H9 (cell line): Measurements from ENCODE around the gene MATN1. TPM values are rescaled to one million over a fixed set of nuclear protein-coding genes. Genes with fewer than 3 reads are reported as not detected.

ENCODE experiments used
- DNase-seq: peaks from one replicate; pipeline ENCODE4 v3.0.0-alpha.2; 2017
- H2AFZ ChIP-seq: one replicate; pipeline ENCODE4 v1.6.1; 2013; ENCODE audit warnings: mild to moderate bottlenecking, low read length, control low read depth, moderate library complexity
- H2AK5ac ChIP-seq: 2 replicates; pipeline ENCODE4 v1.6.1; 2013; ENCODE audit warnings: low read length, control low read depth, mixed read lengths; ENCODE audit not compliant: insufficient read length
- H2BK120ac ChIP-seq: one replicate; pipeline ENCODE4 v1.6.1; 2013; ENCODE audit warnings: low read depth, mild to moderate bottlenecking, low read length, control low read depth, inconsistent platforms; ENCODE audit not compliant: poor library complexity, severe bottlenecking
- H2BK12ac ChIP-seq: 2 replicates; pipeline ENCODE4 v1.6.1; 2013; ENCODE audit warnings: low read length, control low read depth, mixed read lengths, low read depth; ENCODE audit not compliant: insufficient read length
- H2BK15ac ChIP-seq: 2 replicates; pipeline ENCODE4 v1.6.1; 2013; ENCODE audit warnings: low read depth, low read length, control low read depth
- H2BK20ac ChIP-seq: one replicate; pipeline ENCODE4 v1.6.1; 2013; ENCODE audit warnings: low read depth, mild to moderate bottlenecking, low read length, control low read depth, inconsistent platforms; ENCODE audit not compliant: poor library complexity, severe bottlenecking
- H2BK5ac ChIP-seq: 2 replicates; pipeline ENCODE4 v1.6.1; 2013; ENCODE audit warnings: low read length, control low read depth, mixed read lengths; ENCODE audit not compliant: insufficient read length
- H3K14ac ChIP-seq: 2 replicates; pipeline ENCODE4 v1.6.1; 2013; ENCODE audit warnings: low read length, control low read depth; ENCODE audit not compliant: insufficient read depth
- H3K18ac ChIP-seq: 2 replicates; pipeline ENCODE4 v1.6.1; 2013; ENCODE audit warnings: low read depth, mild to moderate bottlenecking, mixed read lengths, low read length, control low read depth; ENCODE audit not compliant: insufficient read length
- H3K23ac ChIP-seq: 2 replicates; pipeline ENCODE4 v1.6.1; 2013; ENCODE audit warnings: low read length, control low read depth, mixed read lengths, low read depth; ENCODE audit not compliant: insufficient read length
- H3K23me2 ChIP-seq: 2 replicates; pipeline ENCODE4 v1.6.1; 2013; ENCODE audit warnings: low read depth, mild to moderate bottlenecking, mixed read lengths, low read length, control low read depth; ENCODE audit not compliant: insufficient read length, poor library complexity, severe bottlenecking
- H3K27ac ChIP-seq: 2 replicates; pipeline ENCODE4 v1.5.1; 2013; ENCODE audit warnings: low read length, control low read depth, mixed read lengths, low read depth; ENCODE audit not compliant: insufficient read length
- H3K27me3 ChIP-seq: 2 replicates; pipeline ENCODE4 v1.6.1; 2013; ENCODE audit warnings: low read length, control low read depth, inconsistent platforms; ENCODE audit not compliant: insufficient read depth
- H3K4ac ChIP-seq: 2 replicates; pipeline ENCODE4 v1.6.1; 2013; ENCODE audit warnings: low read depth, mild to moderate bottlenecking, control low read depth, inconsistent platforms, low read length, moderate library complexity
- H3K4me1 ChIP-seq: 2 replicates; pipeline ENCODE4 v1.6.1; 2013; ENCODE audit warnings: low read length, control low read depth, inconsistent platforms; ENCODE audit not compliant: insufficient read depth
- H3K4me2 ChIP-seq: 2 replicates; pipeline ENCODE4 v1.6.1; 2013; ENCODE audit warnings: low read length, control low read depth, mixed read lengths; ENCODE audit not compliant: insufficient read length, insufficient read depth
- H3K56ac ChIP-seq: 2 replicates; pipeline ENCODE4 v1.6.1; 2013; ENCODE audit warnings: low read depth, mild to moderate bottlenecking, mixed read lengths, low read length, control low read depth; ENCODE audit not compliant: insufficient read length
- H3K79me1 ChIP-seq: 2 replicates; pipeline ENCODE4 v1.6.1; 2013; ENCODE audit warnings: low read depth, mild to moderate bottlenecking, moderate library complexity, low read length, control low read depth, inconsistent platforms; ENCODE audit not compliant: insufficient read depth, poor library complexity, severe bottlenecking
- H3K79me2 ChIP-seq: 2 replicates; pipeline ENCODE4 v1.6.1; 2013; ENCODE audit warnings: low read length, control low read depth, inconsistent platforms; ENCODE audit not compliant: insufficient read depth
- H3K9ac ChIP-seq: 2 replicates; pipeline ENCODE4 v1.6.1; 2013; ENCODE audit warnings: low read length, control low read depth, mixed read lengths; ENCODE audit not compliant: insufficient read length; ENCODE audit errors: extremely low read depth
- H3K9me3 ChIP-seq: one replicate; pipeline ENCODE4 v1.6.1; 2013; ENCODE audit warnings: low read depth, low read length, inconsistent platforms; ENCODE audit not compliant: control insufficient read depth
- H3T11ph ChIP-seq: one replicate; pipeline ENCODE4 v1.6.1; 2013; ENCODE audit warnings: mild to moderate bottlenecking, low read length, control low read depth, inconsistent platforms
- H4K20me1 ChIP-seq: one replicate; pipeline ENCODE4 v1.6.1; 2013; ENCODE audit not compliant: control insufficient read depth, insufficient read length, insufficient read depth
- H4K5ac ChIP-seq: 2 replicates; pipeline ENCODE4 v1.6.1; 2013; ENCODE audit warnings: low read depth, mild to moderate bottlenecking, mixed read lengths, low read length, control low read depth; ENCODE audit not compliant: insufficient read length
- H4K8ac ChIP-seq: replicated peaks from 2 replicates; pipeline ENCODE4 v1.6.1; 2013; ENCODE audit warnings: low read length, control low read depth, mixed read lengths, low read depth; ENCODE audit not compliant: insufficient read length
- H4K91ac ChIP-seq: 2 replicates; pipeline ENCODE4 v1.6.1; 2013; ENCODE audit warnings: low read depth, mild to moderate bottlenecking, moderate library complexity, mixed read lengths, low read length, control low read depth; ENCODE audit not compliant: insufficient read length
- H3K27ac Mint-ChIP-seq, 3 experiments: 2 replicates in 2 of 3; 3 replicates in 1 of 3; pipeline ENCODE4 v1.8.0; 2020 to 2021; ENCODE audit warnings: mixed read lengths in 3 of 3, mild to moderate bottlenecking in 1 of 3, moderate library complexity in 1 of 3
- H3K27me3 Mint-ChIP-seq: 2 replicates; pipeline ENCODE4 v1.8.0; 2021; ENCODE audit warnings: low read depth, mild to moderate bottlenecking, moderate library complexity, mixed read lengths
- H3K36me3 Mint-ChIP-seq, 3 experiments: 2 replicates in 2 of 3; 3 replicates in 1 of 3; pipeline ENCODE4 v1.8.0; 2020 to 2021; ENCODE audit warnings: low read depth in 3 of 3, mixed read lengths in 3 of 3; ENCODE audit not compliant: insufficient read depth in 1 of 3
- H3K4me1 Mint-ChIP-seq, 2 experiments: 2 replicates each; pipeline ENCODE4 v1.8.0; 2020; ENCODE audit warnings: mixed read lengths in 2 of 2
- H3K4me3 Mint-ChIP-seq, 2 experiments: 2 replicates in 1 of 2; 3 replicates in 1 of 2; pipeline ENCODE4 v1.8.0; 2020 to 2021; ENCODE audit warnings: mild to moderate bottlenecking in 2 of 2, mixed read lengths in 2 of 2, moderate library complexity in 1 of 2
- H3K9me3 Mint-ChIP-seq, 2 experiments: 2 replicates in 1 of 2; 3 replicates in 1 of 2; pipeline ENCODE4 v1.8.0; 2020; ENCODE audit warnings: mild to moderate bottlenecking in 2 of 2, mixed read lengths in 2 of 2, moderate library complexity in 1 of 2
- CTCF ChIP-seq: fragments of 200-600 bp; sonication (generic); conservative IDR thresholded peaks from 3 replicates; pipeline ENCODE4 v1.8.0; 2021; ENCODE audit warnings: antibody characterized with exemption, mild to moderate bottlenecking
- WGBS: extraction: QIAGEN DNeasy Blood & Tissue Kit; methylation state at CpG from one replicate; pipeline ENCODE4 v1.1.7; 2013; ENCODE audit warnings: missing lambda C conversion rate, low lambda C conversion rate, mixed read lengths; ENCODE audit not compliant: insufficient read length; ENCODE audit errors: extremely low coverage; 5-methylcytosine and 5-hydroxymethylcytosine counted together
- total RNA-seq: library from RNA; stranded (reverse); gene quantifications from 2 replicates; pipeline ENCODE4 v1.2.1, GENCODE V29; 2021

MATN1 gene
- total RNA-seq, 1 experiment from 2014 or later, result not detected

GRCh38 chr1:30748098-30748698 lies 24.8 kb upstream of the MATN1 start:
- H3K4ac ChIP-seq, result no peak overlapping the region
- H2BK12ac ChIP-seq, result no peak overlapping the region
- no CpG with 5 or more reads among the region's 9 CpGs for WGBS
- H3K27me3 ChIP-seq, result no peaks in the 10 kb centered on the region
- H4K5ac ChIP-seq, result no peak overlapping the region
- H3K18ac ChIP-seq, result peak overlapping the region; percentile 46
- H3K9ac ChIP-seq, result no peak overlapping the region
- no peak overlapping the region for H3K56ac ChIP-seq
- peak overlapping the region in 2 of 3 experiments; percentile 56 to 89; a peak in 3 of 7 replicates for H3K27ac Mint-ChIP-seq
- no peak overlapping the region for H3K4me2 ChIP-seq
- no peak overlapping the region for H2AK5ac ChIP-seq
- peaks cover 3% of the 10 kb centered on the region; the same call in 1 of the 2 replicates for H3K27me3 Mint-ChIP-seq
- no peak overlapping the region for H4K91ac ChIP-seq
- H2AFZ ChIP-seq, result no peak overlapping the region
- no peak overlapping the region for H3K4me3 Mint-ChIP-seq
- H2BK5ac ChIP-seq, result no peak overlapping the region
- H4K20me1 ChIP-seq, result no peaks in the 10 kb centered on the region
- no peaks in the 10 kb centered on the region for H3K79me1 ChIP-seq
- H3K9me3 Mint-ChIP-seq, result no peaks in the 10 kb centered on the region
- no peaks in the 10 kb centered on the region for H3K23me2 ChIP-seq
- no peak overlapping the region for H3T11ph ChIP-seq
- H2BK120ac ChIP-seq, result no peak overlapping the region
- H3K27ac ChIP-seq, result no peak overlapping the region
- H3K4me1 Mint-ChIP-seq, result peaks cover 40 to 51% of the 10 kb centered on the region in 2 experiments
- no peaks in the 10 kb centered on the region for H3K36me3 Mint-ChIP-seq
- H2BK20ac ChIP-seq, result no peak overlapping the region
- no peaks in the 10 kb centered on the region for H3K9me3 ChIP-seq
- H2BK15ac ChIP-seq, result no peak overlapping the region
- no peaks in the 10 kb centered on the region for H3K79me2 ChIP-seq
- no peak for DNase-seq
- H3K23ac ChIP-seq, result no peak overlapping the region
- peak overlapping the region; percentile 18; the same call in 1 of the 2 replicates for H3K14ac ChIP-seq
- H4K8ac ChIP-seq, result no peak overlapping the region
- TF ChIP-seq CTCF, result no peak
- H3K4me1 ChIP-seq, result no peaks in the 10 kb centered on the region; the same call in 1 of the 2 replicates
